Activated B cell treated with CpG ODN at 0.5 μM for 24 hours (primary cell): ENCODE results near the gene SLC38A6. TPM values are rescaled to one million over a fixed set of nuclear protein-coding genes. Genes with fewer than 3 reads are reported as not detected.

Source experiments
- ATAC-seq: fragments of 200-7000 bp; cut with Tn5 transposase; one replicate; pipeline ENCODE4 v1.10.0; 2021; ENCODE audit warnings: low read depth, mild to moderate bottlenecking, moderate library complexity
- CTCF ChIA-PET: fragments of 350-600 bp; sonication (Branson Sonifier 250); formaldehyde crosslinking; loops from one replicate; lab custom pipeline; 2021; ENCODE audit warnings: antibody characterized with exemption; lab: Charles Lee
- POLR2A ChIA-PET: fragments of 350-600 bp; sonication (Branson Sonifier 250); formaldehyde crosslinking; loops from one replicate; lab custom pipeline; 2021; ENCODE audit warnings: antibody characterized with exemption; lab: Charles Lee
- DNase-seq: peaks from one replicate; pipeline ENCODE4 v3.0.0; 2022
- H3K27ac Mint-ChIP-seq: one replicate; pipeline ENCODE4 v1.8.0; 2020; ENCODE audit warnings: mixed read lengths
- H3K27me3 Mint-ChIP-seq: one replicate; pipeline ENCODE4 v1.8.0; 2021; ENCODE audit warnings: mixed read lengths
- H3K36me3 Mint-ChIP-seq: one replicate; pipeline ENCODE4 v1.8.0; 2021; ENCODE audit warnings: low read depth, mixed read lengths
- H3K4me1 Mint-ChIP-seq: one replicate; pipeline ENCODE4 v1.8.0; 2021; ENCODE audit warnings: mixed read lengths
- H3K4me3 Mint-ChIP-seq: one replicate; pipeline ENCODE4 v1.8.0; 2020; ENCODE audit warnings: mild to moderate bottlenecking, mixed read lengths
- H3K9me3 Mint-ChIP-seq: one replicate; pipeline ENCODE4 v1.8.0; 2020; ENCODE audit warnings: mixed read lengths
- CTCF ChIP-seq: fragments of 200-600 bp; IDR thresholded peaks from one replicate; pipeline ENCODE4 v1.8.0; 2022; ENCODE audit warnings: antibody characterized with exemption, mild to moderate bottlenecking
- intact Hi-C: fragments of 100-400 bp; cut with micrococcal nuclease; formaldehyde crosslinking; loops from one replicate; pipeline ENCODE4 v1.15.1; 2024
- total RNA-seq: library from RNA; stranded (reverse); gene quantifications from 2 replicates; pipeline ENCODE4 v1.2.3, GENCODE V29; 2022

The SLC38A6 gene
- total RNA-seq, 1 donor from 2014 or later = 10.8 TPM

GRCh38 chr14:61098721-61099120 is 117.7 kb downstream of the SLC38A6 start:
- no peak for TF ChIP-seq CTCF

GRCh38 chr14:61099216-61099835 is 118.3 kb downstream of the SLC38A6 start:
- DNase-seq (no peak), ATAC-seq (no peak)
- H3K4me3 Mint-ChIP-seq = no peak overlapping the region
- intact Hi-C loops = no loop called here
- H3K4me1 Mint-ChIP-seq = peaks cover 21% of the 10 kb centered on the region
- TF ChIP-seq CTCF = no peak
- ChIA-PET POLR2A (no interaction called here), CTCF (no interaction called here)
- no peak overlapping the region for H3K27ac Mint-ChIP-seq
- H3K9me3 Mint-ChIP-seq = no peaks in the 10 kb centered on the region
- no peaks in the 10 kb centered on the region for H3K36me3 Mint-ChIP-seq
- no peaks in the 10 kb centered on the region for H3K27me3 Mint-ChIP-seq

More at GRCh38 chr14:61098721-61099120, 117.7 kb downstream of the SLC38A6 start:
- ChIA-PET CTCF (no interaction called here), POLR2A (no interaction called here)
- no peaks in the 10 kb centered on the region for H3K27me3 Mint-ChIP-seq
- no peak for ATAC-seq
- intact Hi-C loops = no loop called here
- H3K9me3 Mint-ChIP-seq = no peaks in the 10 kb centered on the region
- no peak for DNase-seq
- H3K4me3 Mint-ChIP-seq = no peak overlapping the region
- H3K27ac Mint-ChIP-seq = no peak overlapping the region
- no peaks in the 10 kb centered on the region for H3K36me3 Mint-ChIP-seq
- peaks cover 23% of the 10 kb centered on the region for H3K4me1 Mint-ChIP-seq

GRCh38 chr14:61101803-61102548 is 120.9 kb downstream of the SLC38A6 start:
- H3K27me3 Mint-ChIP-seq = no peaks in the 10 kb centered on the region
- no peaks in the 10 kb centered on the region for H3K36me3 Mint-ChIP-seq
- H3K4me3 Mint-ChIP-seq = no peak overlapping the region
- TF ChIP-seq CTCF = no peak
- intact Hi-C loops = no loop called here
- POLR2A ChIA-PET = no interaction called here
- CTCF ChIA-PET = no interaction called here
- no peak overlapping the region for H3K27ac Mint-ChIP-seq
- ATAC-seq = no peak
- H3K4me1 Mint-ChIP-seq = peaks cover 21% of the 10 kb centered on the region
- DNase-seq = no peak
- H3K9me3 Mint-ChIP-seq = no peaks in the 10 kb centered on the region

Other genes starting within 250 kb of the SLC38A6 start
- 33.6 and 37.1 TPM in 2 replicates for gene MNAT1, start 246.5 kb upstream of the SLC38A6 start, total RNA-seq
- 11.5 and 13.2 TPM in 2 replicates for gene TRMT5, start 166 bp upstream of the SLC38A6 start, total RNA-seq